ENCODE measurements around the gene AGBL4. TPM values are rescaled to one million over a fixed set of nuclear protein-coding genes. Genes with fewer than 3 reads are reported as not detected.

The AGBL4 gene
- total and polyA plus RNA-seq, 9 of the 15 experiments (the other 6 are each of a cell fraction or from before 2014, with no cell fraction given), result 0.11 TPM; not detected in 7

- TF ChIP-seq ATF6 (CRISPR knock-in tag; IDR thresholded peaks at IDR 0.05) (no peak), AFF4 (CRISPR knock-in tag; IDR thresholded peaks at IDR 0.05) (no peak), TRIM25 (IDR thresholded peaks at IDR 0.05; ENCODE audit: borderline replicate concordance) (no peak), PTTG1 (tag; IDR thresholded peaks at IDR 0.05; ENCODE audit: low read depth) (no peak), ERF (CRISPR knock-in tag; IDR thresholded peaks at IDR 0.05) (no peak), MAZ (CRISPR knock-in tag; conservative IDR thresholded peaks at IDR 0.05 in 1 of 2, IDR thresholded peaks at IDR 0.05 in 1 of 2) (peak in 1 of 2 experiments; percentile 40; a peak in 1 of 4 replicates), U2AF1 (optimal IDR thresholded peaks at IDR 0.05; ENCODE audit: low read depth, low read length) (no peak), HNRNPK (IDR thresholded peaks at IDR 0.05; ENCODE audit: low read depth, low read length, poor library complexity, severe bottlenecking) (no peak), THRB (CRISPR knock-in tag; conservative IDR thresholded peaks at IDR 0.05) (no peak), PRMT5 (CRISPR knock-in tag; IDR thresholded peaks at IDR 0.05) (no peak), RBM25 (IDR thresholded peaks at IDR 0.05; ENCODE audit: low read depth, low read length, severe bottlenecking) (no peak), HMGN3 (IDR thresholded peaks at IDR 0.05; ENCODE audit: borderline replicate concordance, extremely low read depth, insufficient read length, low read depth, low read length) (peak; percentile 38), PHB2 (IDR thresholded peaks at IDR 0.05; ENCODE audit: low read depth) (no peak), MYBL2 (IDR thresholded peaks at IDR 0.05; ENCODE audit: low read depth) (no peak), MYBL2 (CRISPR knock-in tag; IDR thresholded peaks at IDR 0.05; ENCODE audit: borderline replicate concordance) (no peak), HNRNPUL1 (IDR thresholded peaks at IDR 0.05; ENCODE audit: low read length) (no peak)
Measured at GRCh38 chr1:50023292-50024159, at the start of gene AGBL4 (continued).
